CD4-positive, alpha-beta T cell treated with Interferon gamma for 1 hour (primary cell): ENCODE results near the gene NKX6-1.

Source experiments
- DNase-seq: peaks from one replicate; pipeline ENCODE4 v3.0.0-alpha.2; 2020

NKX6-1 gene

DNA sequence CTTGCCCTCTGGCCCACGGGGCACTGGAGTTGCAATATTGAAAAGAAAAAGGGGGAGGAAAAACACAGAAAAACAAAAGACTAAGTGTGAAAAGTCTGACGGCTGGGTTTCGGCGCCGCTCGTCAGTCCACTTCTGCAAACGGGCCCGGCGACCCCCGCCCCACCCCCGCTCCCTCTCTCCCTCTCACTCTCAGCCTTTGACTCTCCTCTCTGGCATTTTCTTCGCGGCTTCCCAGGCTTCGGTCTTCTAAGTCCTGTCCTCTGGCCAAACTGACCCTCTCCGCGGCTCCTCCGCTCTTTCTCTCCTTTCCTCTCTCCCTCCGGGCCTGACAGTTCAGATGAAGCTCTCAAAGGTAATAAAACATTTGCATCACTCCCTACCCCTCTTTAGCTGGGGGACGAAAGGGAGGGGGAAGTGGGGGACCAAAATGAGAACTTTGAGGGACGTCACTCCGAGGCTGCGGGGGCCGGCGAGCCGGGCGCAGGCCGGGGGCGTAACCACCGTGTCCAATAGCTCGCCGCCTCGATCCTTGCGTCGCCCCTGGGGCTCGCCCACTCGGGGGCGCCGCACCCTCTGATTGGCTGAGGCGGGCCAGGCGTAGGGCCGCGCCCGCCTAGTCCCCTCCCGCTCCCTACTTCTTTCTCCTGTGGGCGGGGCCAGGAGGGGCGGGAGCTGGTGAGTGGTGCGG is at the start of gene NKX6-1:
Gene NKX6-1, minus strand, starts transcription at position 358 of the 689 bp plus-strand sequence. CDS start 1,064 bp downstream, outside the sequence.
- DNase-seq = no peak

DNA sequence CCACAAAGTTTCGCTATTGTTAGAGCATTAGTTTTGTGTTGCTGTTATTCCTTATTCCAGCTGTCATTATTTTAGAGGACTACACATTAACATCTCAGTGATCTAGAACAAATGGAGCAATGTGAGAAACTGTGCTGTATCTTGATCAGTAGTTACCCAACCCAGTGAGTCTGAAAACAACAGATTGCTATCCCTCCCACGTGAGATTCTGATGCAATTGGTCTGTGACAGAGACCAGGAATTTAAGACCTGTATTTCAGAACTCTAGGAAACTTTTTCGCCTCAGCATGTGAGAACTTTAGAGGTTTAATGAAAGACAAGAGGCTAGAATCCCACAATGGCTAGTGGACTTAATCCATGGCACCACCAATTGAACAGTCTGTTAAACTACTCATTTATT is 48.1 kb upstream of the NKX6-1 start:
- DNase-seq = no peak

DNA sequence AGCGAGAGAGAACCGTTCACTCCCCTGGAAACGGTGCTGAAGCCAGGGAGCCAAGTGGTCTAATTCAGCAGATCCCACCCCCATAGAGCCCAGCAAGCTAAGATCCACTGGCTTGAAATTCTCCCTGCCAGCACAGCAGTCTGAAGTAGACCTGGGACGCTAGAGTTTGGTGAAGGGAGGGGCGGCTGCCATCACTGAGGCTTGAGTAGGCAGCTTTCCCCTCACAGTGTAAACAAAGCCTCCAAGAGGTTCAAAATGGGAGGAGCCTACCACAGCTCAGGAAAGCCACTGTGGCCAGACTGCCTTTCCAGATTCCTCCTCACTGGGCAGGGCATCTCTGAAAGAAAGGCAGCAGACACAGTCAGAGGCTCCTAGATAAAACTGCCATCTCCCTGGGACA is 46.0 kb upstream of the NKX6-1 start:
- DNase-seq = no peak

DNA sequence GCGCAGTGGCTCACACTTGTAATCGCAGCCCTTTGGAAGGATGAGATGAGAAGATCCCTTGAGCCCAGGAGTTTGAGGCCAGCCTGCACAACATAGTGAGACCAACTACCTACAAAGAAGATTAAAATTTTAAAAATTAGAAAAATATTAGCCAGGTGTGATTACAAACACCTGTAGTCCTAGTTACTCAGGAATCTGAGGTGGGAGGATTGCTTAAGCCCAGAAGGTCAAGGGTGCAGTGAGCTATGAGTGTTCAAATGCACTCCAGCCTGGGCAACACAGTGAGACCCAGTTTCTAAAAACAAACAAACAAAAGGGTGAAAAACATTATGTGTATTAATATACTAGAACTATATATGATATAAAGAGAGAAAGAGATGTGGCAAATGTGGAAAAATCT is 36.8 kb upstream of the NKX6-1 start:
- no peak for DNase-seq

DNA sequence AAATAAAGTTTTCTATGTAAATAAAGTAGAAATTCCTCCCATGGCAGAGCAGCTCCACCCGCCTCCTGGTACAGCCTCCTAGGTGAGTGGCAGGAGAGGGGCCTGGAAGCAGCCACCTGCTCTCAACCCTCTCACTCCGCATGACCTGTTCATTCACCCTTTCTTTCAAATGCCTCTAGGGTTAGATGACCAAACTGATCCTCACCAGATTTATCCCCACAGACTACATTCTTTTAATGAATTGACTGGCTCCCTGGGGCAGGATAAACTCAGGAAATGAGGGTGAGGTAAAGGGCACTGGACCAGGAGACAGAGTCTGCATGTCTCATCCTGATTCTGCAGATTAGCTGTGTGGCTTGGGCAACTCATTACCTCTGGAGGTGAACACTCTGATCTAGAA is 32.6 kb upstream of the NKX6-1 start:
- DNase-seq = no peak

GRCh38 chr4:84530871-84531270 is 31.8 kb upstream of the NKX6-1 start:
- DNase-seq = no peak

- no peak for DNase-seq
Observed at GRCh38 chr4:84530454-84530853, 31.4 kb upstream of the NKX6-1 start.

DNA sequence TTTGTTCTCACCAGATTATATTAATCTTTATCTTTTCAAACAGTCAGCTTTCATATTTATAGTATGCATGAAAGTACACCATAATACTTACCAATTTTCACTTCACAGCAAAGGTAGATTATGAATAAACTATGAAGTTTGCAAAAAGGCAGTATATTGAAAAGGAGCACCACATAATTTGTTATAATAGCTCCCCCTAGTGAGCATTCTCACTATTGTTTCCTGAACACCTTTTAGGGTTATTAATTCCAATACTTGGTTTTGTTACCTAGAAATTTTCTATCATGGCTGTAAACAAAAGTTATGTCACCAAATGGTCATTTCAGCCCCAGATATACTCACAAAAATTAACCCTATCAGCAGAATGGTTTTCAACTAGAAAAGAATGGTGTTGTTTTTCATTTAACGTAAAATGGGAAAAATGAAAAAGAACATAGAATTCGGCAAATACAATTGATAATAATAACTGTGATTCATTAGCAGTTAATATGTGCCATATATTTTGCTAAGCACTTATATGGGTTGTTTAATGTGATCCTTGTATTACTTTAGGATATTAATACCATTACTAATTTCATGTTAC is 30.2 kb upstream of the NKX6-1 start:
- DNase-seq = no peak

DNA sequence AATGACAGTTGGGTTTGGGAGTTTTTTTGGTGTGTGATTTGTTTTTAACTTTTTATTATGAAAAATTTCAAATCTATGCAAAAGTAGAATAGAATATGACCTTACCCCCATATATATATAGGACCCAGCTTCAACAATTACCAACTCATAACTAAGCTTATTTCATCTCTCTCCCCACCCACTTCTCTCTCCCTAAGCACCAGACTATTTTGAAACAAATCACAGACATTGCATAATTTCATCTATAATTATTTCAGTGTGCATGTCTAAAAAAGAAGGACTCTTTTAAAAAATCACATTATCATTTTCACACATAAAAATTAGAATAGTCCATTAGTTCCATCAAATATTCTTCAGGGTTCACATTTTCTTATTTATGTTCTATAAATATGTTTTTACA is 28.3 kb upstream of the NKX6-1 start:
- no peak for DNase-seq

DNA sequence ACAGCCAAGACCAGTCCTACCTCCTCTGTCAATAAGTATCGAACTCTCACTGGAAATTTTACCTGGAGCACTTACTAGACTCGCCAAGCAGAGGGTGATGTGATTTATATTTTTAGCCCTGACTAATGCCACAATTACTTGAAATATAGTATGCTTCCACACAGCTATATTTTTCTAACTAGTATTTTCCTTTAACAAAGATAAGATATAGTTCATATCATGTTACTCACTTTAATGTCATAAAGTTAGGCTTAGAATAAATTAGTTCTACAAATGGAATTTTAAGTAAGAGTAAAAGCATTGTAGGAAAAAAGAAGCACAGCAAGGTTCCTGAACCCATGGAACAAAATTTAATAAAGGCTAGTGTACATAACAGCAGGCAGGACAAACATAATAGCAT is 16.0 kb upstream of the NKX6-1 start:
- DNase-seq = no peak

GRCh38 chr4:84512277-84512676 is 13.2 kb upstream of the NKX6-1 start:
- DNase-seq = no peak

DNA sequence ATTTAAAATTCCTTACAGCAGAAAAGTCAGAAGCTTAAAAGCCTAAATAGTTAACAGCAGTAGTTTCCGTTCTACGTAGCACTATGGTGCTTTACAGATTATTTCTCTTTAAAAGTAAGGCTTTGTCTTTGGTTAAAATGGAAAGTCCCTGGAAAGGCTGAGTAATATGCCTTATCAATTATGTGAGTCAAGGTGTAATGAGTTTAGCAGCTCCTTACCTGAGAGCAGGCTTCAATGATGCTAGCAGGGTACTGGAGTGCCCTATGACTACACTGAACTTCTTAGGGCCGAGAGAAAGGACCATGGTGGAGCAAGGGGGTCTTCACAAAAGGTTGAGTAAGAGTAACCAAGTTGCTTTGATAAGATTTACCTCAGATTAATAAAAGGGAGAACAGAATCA is 12.6 kb upstream of the NKX6-1 start:
- DNase-seq = no peak

- no peak for DNase-seq
Observed at GRCh38 chr4:84507941-84508340, 8.8 kb upstream of the NKX6-1 start.

DNA sequence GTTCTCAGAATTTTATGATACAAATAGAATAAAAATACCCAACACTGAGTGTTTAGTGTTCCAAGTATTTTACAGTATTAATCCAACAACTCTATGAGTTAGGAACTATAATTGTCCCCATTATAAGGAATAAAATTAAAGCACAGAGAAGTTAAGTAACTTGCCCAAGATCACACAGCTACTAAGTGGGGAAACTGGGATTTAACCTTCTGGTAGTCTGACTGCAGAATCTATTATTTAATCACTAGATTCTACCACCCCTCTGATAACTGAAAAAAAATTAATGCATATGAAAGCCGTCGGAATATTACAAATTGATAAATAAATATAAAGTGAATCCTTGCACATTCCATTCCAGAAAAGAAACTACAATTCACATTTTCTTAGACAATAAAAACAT is 5.7 kb upstream of the NKX6-1 start:
- no peak for DNase-seq

GRCh38 chr4:84503495-84504437 is 4.7 kb upstream of the NKX6-1 start:
- DNase-seq = no peak

DNA sequence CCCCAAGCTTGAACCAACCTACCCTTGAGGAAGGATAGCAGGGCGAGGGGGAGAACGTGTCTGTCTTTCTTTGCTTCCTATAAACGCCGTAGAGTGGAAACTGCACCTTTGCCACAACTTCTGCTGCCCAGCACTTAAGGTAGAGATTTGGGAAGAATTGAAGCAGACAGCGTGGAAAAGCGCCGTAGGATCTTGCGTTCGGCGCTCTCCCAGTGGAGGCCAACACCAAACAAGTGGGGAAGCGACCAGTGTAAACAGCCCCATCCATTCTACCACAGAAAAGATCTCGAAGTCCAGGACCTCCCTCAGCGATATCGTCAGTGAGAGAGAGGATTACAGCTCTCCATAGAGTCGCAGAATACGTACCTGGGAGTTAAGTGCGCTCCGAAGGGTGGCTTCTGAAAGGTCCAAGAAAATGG is 3.9 kb upstream of the NKX6-1 start:
- no peak for DNase-seq

GRCh38 chr4:84502333-84502954 is 3.4 kb upstream of the NKX6-1 start:
- no peak for DNase-seq

GRCh38 chr4:84501721-84502267 is 2.7 kb upstream of the NKX6-1 start:
- no peak for DNase-seq

DNA sequence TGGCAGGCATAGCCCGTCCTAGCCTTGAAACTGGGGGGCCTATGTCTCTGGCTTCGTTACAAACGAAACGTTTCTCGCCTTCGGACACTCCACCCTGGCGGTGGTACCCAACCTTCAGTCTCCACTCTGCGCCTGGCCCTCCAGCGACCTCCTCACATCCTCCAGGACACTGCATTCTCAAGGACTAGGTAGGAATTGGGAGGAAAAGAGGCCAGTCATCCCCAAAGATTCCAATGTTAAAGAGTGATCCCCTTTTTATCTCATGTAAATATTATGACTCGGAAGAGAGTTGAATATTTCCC is 2.1 kb upstream of the NKX6-1 start:
- DNase-seq = no peak

- no peak for DNase-seq
Observed at GRCh38 chr4:84500386-84501201, 1.5 kb upstream of the NKX6-1 start.

DNA sequence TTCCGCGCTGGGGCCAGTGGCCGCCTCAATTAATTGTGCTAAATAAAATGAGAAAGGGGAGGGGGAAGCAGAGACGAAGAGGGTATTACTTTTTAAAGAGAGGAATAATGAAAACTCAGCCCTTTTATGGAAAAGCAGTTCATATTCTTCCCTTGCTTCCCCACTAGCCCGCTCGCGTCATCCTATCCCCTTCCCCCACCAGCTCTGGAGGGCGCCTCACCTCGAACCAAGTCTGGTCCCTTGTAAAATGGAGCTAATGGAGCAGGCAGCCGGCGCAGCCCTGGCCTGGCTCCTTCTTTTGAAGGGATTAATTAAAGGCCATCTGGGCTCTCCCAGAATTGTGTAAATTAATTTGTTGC is 511 bp upstream of the NKX6-1 start:
- DNase-seq = no peak

- DNase-seq = no peak
Observed at GRCh38 chr4:84498203-84498934, 723 bp downstream of the NKX6-1 start.
